Measurements from ENCODE around the gene CD59.
A peak's percentile ranks its signal among the peaks of the same experiment; 100 is the strongest.

Gene CD59

GRCh38 chr11:33723238-33723881 is 12.9 kb downstream of the CD59 start:
- FAIRE-seq = no peak
- TF ChIP-seq POLR2A (IDR thresholded peaks at IDR 0.05; ENCODE audit: low read depth, low read length) (no peak), POLR2AphosphoS5 (IDR thresholded peaks at IDR 0.05; ENCODE audit: low read depth, low read length) (no peak), TAF1 (IDR thresholded peaks at IDR 0.05; ENCODE audit: borderline replicate concordance, low read depth, low read length) (no peak)

GRCh38 chr11:33722590-33723234 is 13.5 kb downstream of the CD59 start:
- FAIRE-seq (peak; percentile 73), DNase-seq (ENCODE audit: insufficient read length) (peak; percentile 24)
- TF ChIP-seq TAF1 (IDR thresholded peaks at IDR 0.05; ENCODE audit: borderline replicate concordance, low read depth, low read length) = no peak
- TF ChIP-seq POLR2AphosphoS5 (IDR thresholded peaks at IDR 0.05; ENCODE audit: low read depth, low read length) = no peak
- no peak for TF ChIP-seq POLR2A (IDR thresholded peaks at IDR 0.05; ENCODE audit: low read depth, low read length)

More at GRCh38 chr11:33723238-33723881, 12.9 kb downstream of the CD59 start:
- DNase-seq (ENCODE audit: insufficient read length) = no peak

- TF ChIP-seq POLR2AphosphoS5 (IDR thresholded peaks at IDR 0.05; ENCODE audit: low read depth, low read length) (no peak), TAF1 (IDR thresholded peaks at IDR 0.05; ENCODE audit: borderline replicate concordance, low read depth, low read length) (no peak), POLR2A (IDR thresholded peaks at IDR 0.05; ENCODE audit: low read depth, low read length) (no peak)
- DNase-seq (ENCODE audit: insufficient read length) (no peak), FAIRE-seq (no peak)
These were observed 14.2 kb downstream of the CD59 start for GRCh38 chr11:33721984-33722383.

- DNase-seq (ENCODE audit: insufficient read length) (no peak), FAIRE-seq (peak; percentile 9)
These were observed 14.8 kb downstream of the CD59 start for GRCh38 chr11:33721426-33721825.

GRCh38 chr11:33719587-33719986 is 16.6 kb downstream of the CD59 start:
- no peak for FAIRE-seq
- no peak for DNase-seq (ENCODE audit: insufficient read length)
- TF ChIP-seq TAF1 (IDR thresholded peaks at IDR 0.05; ENCODE audit: borderline replicate concordance, low read depth, low read length) (no peak), POLR2A (IDR thresholded peaks at IDR 0.05; ENCODE audit: low read depth, low read length) (no peak), POLR2AphosphoS5 (IDR thresholded peaks at IDR 0.05; ENCODE audit: low read depth, low read length) (no peak)

More at GRCh38 chr11:33721426-33721825, 14.8 kb downstream of the CD59 start:
- TF ChIP-seq TAF1 (IDR thresholded peaks at IDR 0.05; ENCODE audit: borderline replicate concordance, low read depth, low read length) = no peak
- no peak for TF ChIP-seq POLR2A (IDR thresholded peaks at IDR 0.05; ENCODE audit: low read depth, low read length)

DNA sequence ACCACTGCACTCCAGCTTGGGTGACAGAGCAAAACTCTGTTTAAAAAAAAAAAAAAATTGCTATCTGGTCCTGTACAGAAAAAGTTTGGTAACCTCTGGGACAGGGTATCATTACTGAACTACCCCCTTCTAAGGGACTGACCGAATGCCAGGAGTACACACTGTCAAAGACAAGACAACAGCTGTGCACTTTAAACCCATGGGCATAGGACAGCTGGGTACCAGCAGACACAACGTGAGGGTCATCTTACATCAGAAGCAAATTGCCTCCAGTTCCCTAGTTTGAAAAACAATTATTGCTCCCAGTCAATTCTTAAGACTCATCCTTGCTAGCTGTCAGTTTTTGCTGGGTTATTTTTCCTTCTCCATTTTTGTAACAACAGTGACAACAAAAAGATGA is 17.8 kb downstream of the CD59 start:
- FAIRE-seq (no peak), DNase-seq (ENCODE audit: insufficient read length) (no peak)
- no peak for TF ChIP-seq TAF1 (IDR thresholded peaks at IDR 0.05; ENCODE audit: borderline replicate concordance, low read depth, low read length)
- TF ChIP-seq POLR2A (IDR thresholded peaks at IDR 0.05; ENCODE audit: low read depth, low read length) = no peak
- no peak for TF ChIP-seq POLR2AphosphoS5 (IDR thresholded peaks at IDR 0.05; ENCODE audit: low read depth, low read length)

DNA sequence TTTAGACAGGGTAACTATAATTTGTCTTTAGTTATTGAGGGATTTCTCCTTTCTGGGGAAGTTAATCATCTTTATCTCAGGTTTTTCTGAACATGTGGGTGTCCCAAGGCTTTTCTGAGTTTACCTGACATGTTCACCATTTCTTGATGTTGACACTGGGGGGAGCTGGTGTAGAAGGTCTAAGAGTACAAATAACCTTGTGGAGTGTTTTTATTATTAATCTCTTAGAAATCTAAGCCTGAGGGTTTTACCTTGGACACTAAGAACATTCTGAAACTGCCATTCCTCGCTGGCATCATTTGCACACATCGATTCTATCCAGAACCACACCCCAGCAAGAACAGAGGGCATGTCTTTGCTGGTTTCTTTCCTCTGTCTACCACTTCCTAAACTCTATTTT is 20.0 kb downstream of the CD59 start:
- DNase-seq (ENCODE audit: insufficient read length) (no peak), FAIRE-seq (no peak)
- no peak for TF ChIP-seq POLR2A (IDR thresholded peaks at IDR 0.05; ENCODE audit: low read depth, low read length)
- TF ChIP-seq TAF1 (IDR thresholded peaks at IDR 0.05; ENCODE audit: borderline replicate concordance, low read depth, low read length) = no peak
- no peak for TF ChIP-seq POLR2AphosphoS5 (IDR thresholded peaks at IDR 0.05; ENCODE audit: low read depth, low read length)

DNA sequence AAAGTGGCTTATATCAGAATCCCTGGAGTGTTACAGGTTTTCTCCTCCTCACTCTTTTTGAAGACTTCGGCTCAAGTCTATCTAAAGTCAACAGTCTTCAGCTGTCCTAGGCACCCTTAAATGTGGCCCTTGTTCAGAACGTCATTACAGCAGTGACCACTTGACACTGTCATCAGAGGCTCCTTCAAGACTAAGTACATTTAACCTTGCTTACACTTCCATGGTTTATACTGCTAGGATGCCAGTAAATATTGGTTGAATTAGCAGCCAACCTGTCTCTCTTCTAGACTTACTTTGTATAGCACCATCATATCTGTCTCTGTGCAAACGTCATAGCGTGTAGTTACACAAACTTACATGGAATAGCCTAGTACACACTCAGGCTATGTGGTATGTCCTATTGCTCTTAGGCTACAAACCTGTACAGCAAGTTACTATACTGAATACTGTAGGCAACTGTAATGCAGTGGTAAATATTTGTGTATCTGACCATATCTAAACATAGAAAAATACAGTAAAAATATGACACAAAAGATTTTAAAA is 22.3 kb downstream of the CD59 start:
- TF ChIP-seq POLR2AphosphoS5 (IDR thresholded peaks at IDR 0.05; ENCODE audit: low read depth, low read length) = no peak
- TF ChIP-seq POLR2A (IDR thresholded peaks at IDR 0.05; ENCODE audit: low read depth, low read length) = no peak
- no peak for TF ChIP-seq TAF1 (IDR thresholded peaks at IDR 0.05; ENCODE audit: borderline replicate concordance, low read depth, low read length)
- DNase-seq (ENCODE audit: insufficient read length) (no peak), FAIRE-seq (peak; percentile 53)

DNA sequence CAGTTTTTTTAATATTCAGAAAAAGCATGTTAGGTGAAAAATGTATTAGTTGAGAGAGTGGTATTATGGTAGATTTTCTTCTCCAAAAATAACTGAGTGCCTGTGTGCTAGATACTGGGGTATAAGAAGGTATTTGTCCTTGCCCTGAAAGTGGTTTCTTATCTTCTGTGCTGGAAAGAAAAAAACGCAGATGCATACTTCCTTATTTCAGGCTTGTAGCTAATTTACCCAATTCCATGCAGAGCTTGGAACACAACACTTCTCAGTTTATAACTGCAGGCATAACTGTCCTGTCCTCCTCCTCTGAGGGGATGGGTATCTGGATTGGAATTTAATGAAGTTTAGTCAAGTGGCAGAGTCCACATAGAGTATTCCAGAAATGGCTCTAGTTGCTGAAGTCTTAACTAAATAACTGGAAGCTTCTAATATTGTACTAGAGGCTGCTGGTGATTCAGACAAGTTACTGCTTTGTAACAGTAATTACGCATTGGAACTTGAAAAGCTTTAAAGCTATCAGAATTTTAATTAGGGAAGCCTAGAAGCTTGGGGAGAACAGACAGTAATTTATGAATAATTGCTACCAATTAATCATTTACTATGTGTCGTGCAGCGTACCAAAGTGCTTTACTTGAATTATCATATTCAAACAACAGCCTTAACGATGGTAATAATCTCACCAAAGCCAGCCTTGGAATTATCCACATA is 22.9 kb downstream of the CD59 start:
- TF ChIP-seq POLR2AphosphoS5 (IDR thresholded peaks at IDR 0.05; ENCODE audit: low read depth, low read length) (no peak), POLR2A (IDR thresholded peaks at IDR 0.05; ENCODE audit: low read depth, low read length) (no peak), TAF1 (IDR thresholded peaks at IDR 0.05; ENCODE audit: borderline replicate concordance, low read depth, low read length) (no peak)
- FAIRE-seq = no peak
- DNase-seq (ENCODE audit: insufficient read length) = no peak

GRCh38 chr11:33712436-33712835 is 23.8 kb downstream of the CD59 start:
- no peak for DNase-seq (ENCODE audit: insufficient read length)
- TF ChIP-seq TAF1 (IDR thresholded peaks at IDR 0.05; ENCODE audit: borderline replicate concordance, low read depth, low read length) = no peak
- no peak for TF ChIP-seq POLR2A (IDR thresholded peaks at IDR 0.05; ENCODE audit: low read depth, low read length)
- no peak for TF ChIP-seq POLR2AphosphoS5 (IDR thresholded peaks at IDR 0.05; ENCODE audit: low read depth, low read length)
- no peak for FAIRE-seq

DNA sequence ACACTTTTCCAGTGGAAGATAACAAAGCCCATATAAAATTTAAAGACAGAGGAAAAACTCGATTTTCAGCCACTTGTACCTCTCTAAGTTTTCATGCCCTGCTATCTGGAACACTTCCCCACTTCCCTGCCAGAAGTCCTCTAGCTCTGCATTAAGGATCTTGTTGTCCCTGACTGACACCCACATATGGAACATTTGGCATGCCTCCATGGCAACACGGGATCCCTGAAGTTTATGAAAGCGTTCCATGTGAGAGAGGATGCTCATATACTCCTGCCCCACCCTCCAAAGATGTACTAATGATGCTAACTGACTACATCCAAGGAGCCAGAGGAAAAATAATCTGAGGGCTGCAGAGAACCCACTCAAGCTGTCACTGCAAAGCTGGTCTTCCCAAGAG is 26.8 kb downstream of the CD59 start:
- FAIRE-seq (no peak), DNase-seq (ENCODE audit: insufficient read length) (no peak)
- TF ChIP-seq POLR2AphosphoS5 (IDR thresholded peaks at IDR 0.05; ENCODE audit: low read depth, low read length) (no peak), TAF1 (IDR thresholded peaks at IDR 0.05; ENCODE audit: borderline replicate concordance, low read depth, low read length) (no peak), POLR2A (IDR thresholded peaks at IDR 0.05; ENCODE audit: low read depth, low read length) (no peak)
